GM10847 (cell line): Measurements from ENCODE around the gene CCDC124.

ENCODE experiments used
- POLR2A ChIP-seq: IDR thresholded peaks from 2 replicates; pipeline ENCODE4 v1.6.1; 2011; ENCODE audit not compliant: insufficient read length; ENCODE audit errors: extremely low read depth

CCDC124 gene, protein sequence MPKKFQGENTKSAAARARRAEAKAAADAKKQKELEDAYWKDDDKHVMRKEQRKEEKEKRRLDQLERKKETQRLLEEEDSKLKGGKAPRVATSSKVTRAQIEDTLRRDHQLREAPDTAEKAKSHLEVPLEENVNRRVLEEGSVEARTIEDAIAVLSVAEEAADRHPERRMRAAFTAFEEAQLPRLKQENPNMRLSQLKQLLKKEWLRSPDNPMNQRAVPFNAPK

GRCh38 chr19:17932485-17933338 lies at the start of gene CCDC124:
Gene CCDC124, plus strand, starts transcription at chr19:17933015. Its CDS starts 3,406 bp downstream, at chr19:17936421.
- peak; percentile 62 for TF ChIP-seq POLR2A

- TF ChIP-seq POLR2A = no peak
These were observed 49.0 kb upstream of the CCDC124 start for GRCh38 chr19:17883627-17884410.

GRCh38 chr19:17886515-17886914 lies 46.3 kb upstream of the CCDC124 start:
- no peak for TF ChIP-seq POLR2A

DNA sequence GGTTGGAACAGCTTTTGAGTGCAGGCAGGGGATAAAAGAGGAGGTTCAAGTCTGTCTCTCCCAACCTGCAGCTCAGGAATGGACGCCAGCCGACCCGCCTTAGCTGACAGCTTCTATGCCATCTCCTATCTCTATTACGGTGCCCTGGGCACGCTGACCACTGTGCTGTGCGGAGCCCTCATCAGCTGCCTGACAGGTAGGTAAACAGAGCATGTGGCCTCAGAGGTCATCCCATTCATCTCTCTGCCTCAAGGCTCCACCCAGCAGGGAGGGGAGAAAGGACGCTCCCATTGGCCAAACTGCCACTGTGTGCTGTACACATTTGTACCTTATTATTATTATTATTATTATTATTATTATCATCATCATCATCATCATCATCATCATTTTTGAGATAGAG lies 44.6 kb upstream of the CCDC124 start:
- no peak for TF ChIP-seq POLR2A

DNA sequence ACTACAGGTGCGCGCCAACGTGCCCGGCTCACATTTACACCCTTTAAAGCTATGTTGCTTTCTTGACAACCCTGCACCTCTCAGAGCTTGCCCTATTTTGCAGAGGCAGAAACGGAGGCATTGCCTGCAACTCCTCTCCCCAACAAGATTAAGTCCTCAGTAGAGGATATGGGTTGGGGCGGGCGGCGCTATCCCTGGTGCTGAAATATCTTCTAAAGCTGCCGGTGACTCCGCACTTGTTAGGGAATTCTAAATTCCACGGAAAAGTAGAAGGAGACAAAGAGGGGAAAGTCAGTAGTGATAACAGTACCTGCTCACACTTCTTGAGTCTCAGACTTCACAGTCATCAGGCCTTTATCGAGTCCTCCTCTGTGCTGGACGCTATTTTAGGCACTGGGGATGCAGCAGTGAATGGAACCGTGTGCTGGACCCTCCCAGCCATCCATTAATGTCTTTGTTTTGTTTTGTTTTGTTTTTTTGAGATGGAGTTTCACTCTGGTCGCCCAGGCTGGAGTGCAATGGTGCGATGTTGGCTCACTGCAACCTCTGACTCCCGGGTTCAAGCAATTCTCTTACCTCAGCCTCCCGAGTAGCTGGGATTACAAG lies 43.1 kb upstream of the CCDC124 start:
- TF ChIP-seq POLR2A = no peak

DNA sequence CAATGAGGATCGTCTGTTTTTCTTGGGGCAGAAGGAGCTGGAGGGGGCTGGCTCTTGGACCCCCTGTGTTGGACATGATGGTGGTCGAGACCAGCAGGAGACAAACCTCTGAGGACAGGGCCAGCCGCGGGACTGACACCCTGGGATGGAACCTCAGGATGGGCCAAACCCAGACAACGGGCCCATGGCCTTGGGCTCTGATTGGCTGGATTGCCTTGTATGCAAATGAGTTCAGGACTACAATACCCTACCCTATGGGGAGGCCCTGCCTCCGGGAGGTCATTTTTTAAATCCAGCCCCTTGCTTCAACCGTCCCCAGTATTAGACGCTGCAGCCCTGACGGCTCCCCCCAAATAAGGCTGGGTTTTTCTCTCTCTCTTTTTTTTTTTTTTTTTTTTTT lies 39.0 kb upstream of the CCDC124 start:
- no peak for TF ChIP-seq POLR2A

DNA sequence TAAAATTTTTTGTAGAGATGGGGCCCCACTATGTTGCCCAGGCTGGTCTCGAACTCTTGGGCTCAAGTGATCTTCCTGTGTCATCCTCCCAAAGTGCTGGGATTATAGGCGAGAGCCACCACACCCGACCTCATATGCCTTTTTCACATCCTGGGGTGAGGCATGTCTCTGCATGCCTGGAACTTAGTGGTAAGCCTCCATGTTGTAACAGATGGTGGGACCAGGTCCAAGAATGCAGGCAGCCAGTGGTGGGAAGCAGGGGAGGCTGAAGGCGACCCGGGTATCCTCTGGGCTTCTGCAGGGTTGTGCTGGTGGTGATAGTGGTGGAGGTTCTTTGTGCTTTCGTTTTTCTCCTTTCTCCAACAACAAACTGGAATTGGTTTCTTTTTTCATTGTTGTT lies 30.1 kb upstream of the CCDC124 start:
- TF ChIP-seq POLR2A = no peak

DNA sequence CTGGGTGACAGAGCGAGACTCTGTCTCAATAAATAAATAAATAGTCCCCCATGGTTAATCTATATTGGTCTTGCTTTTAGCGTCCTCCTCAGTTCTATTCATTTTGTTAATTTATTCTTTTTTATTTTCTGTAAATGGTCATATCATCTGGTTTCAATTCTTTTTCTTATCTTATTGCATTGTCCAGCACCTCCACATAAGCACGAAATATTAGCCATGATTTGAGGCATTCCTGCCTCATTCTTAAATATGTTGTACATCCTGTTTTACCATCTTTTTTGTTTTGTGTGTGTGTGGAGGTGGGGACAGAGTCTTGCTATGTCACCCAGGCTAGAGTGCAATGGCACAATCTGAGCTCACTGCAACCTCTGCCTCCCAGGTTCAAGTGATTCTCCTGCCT lies 24.6 kb upstream of the CCDC124 start:
- no peak for TF ChIP-seq POLR2A

GRCh38 chr19:17909003-17909732 lies 23.6 kb upstream of the CCDC124 start:
- TF ChIP-seq POLR2A = no peak

GRCh38 chr19:17910791-17911360 lies 21.9 kb upstream of the CCDC124 start:
- TF ChIP-seq POLR2A = no peak

DNA sequence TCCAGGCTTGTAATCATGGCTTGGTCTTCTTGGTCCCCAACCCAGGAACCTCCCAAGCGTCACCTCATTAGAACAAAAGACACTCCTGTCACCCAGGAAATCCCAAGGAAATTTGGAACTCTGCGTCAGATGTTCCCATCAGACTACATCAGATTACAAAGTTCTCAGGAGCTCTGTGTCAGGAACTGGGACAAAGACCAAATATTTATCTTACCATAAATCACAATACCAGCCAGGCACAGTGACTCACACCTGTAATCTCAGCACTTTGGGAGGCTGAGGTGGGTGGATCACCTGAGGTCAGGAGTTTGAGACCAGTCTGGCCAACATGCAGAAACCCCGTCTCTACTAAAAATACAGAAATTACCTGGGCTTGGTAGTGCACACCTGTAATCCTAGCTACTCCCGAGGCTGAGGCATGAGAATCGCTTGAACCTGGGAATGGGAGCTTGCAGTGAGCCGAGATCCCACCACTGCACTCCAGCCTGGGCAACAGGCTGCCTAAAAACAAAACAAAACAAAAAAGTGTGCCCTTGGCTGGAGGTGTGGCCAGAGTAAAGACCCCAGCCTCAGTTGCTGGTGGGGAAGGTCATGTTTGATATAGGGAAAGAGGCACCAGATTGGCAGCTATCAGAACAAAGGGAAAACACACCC lies 16.7 kb upstream of the CCDC124 start:
- TF ChIP-seq POLR2A = no peak

DNA sequence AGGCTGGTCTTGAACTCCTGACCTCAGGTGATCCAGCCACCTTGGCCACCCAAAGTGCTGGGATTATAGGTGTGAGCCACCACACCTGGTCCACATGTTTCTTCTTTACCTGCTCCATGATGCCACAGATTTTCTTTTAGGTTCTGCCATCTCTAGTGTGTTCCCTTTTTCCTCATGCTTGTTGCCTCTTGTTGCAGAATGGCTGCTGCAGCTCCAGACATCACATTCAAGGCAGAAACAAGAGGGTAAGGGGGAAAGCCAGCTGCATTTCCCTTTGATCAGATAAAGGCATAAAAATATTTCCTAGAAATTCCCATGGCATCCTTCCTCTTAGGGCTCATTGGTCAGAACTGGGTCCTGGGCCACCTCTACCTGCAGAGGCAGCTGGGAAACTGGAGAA lies 12.3 kb upstream of the CCDC124 start:
- TF ChIP-seq POLR2A = no peak

DNA sequence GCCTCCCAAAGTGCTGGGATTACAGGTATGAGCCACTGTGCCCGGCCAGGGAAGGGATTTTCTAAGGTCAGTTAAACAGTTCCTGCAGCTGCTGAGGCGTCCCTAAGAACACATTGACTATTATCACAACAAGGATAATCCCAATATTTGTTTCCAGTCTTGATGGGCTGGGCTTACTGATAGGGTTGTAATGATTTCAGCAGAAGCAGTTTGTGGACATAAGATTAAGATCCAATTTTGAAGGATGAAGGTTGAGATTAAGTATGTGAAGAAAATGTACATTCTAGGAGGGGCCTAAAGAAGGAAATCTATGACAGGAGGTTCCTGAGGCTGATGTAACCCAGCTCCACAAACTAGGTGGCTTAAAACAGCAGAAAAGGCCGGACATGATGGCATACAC lies 10.7 kb upstream of the CCDC124 start:
- no peak for TF ChIP-seq POLR2A

GRCh38 chr19:17926044-17926443 lies 6.8 kb upstream of the CCDC124 start:
- TF ChIP-seq POLR2A = no peak

- TF ChIP-seq POLR2A = no peak
These were observed 3.8 kb upstream of the CCDC124 start for GRCh38 chr19:17929056-17929455.
